ENCODE results near the gene C11orf24.

C11orf24 gene

DNA sequence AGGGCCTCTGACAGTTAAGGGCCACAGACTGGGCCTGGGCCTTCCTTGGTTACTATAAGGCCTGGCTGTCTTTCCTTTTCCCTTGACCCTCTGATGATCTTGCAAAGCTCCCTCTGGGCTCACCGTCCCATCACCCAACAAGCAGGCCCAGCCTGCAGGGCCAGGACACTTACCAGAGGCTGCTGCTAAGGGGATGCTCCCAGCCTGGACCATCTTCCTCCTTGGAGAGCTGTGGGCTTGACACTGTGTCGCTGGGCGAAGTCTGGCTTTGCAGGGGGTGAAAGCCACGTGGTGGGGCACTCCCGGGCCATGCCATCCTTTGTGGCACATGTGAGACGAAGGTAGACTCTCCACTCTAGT, 3.9 kb downstream of the C11orf24 start:
- no peak for ATAC-seq
- TF ChIP-seq, protein P1, sequence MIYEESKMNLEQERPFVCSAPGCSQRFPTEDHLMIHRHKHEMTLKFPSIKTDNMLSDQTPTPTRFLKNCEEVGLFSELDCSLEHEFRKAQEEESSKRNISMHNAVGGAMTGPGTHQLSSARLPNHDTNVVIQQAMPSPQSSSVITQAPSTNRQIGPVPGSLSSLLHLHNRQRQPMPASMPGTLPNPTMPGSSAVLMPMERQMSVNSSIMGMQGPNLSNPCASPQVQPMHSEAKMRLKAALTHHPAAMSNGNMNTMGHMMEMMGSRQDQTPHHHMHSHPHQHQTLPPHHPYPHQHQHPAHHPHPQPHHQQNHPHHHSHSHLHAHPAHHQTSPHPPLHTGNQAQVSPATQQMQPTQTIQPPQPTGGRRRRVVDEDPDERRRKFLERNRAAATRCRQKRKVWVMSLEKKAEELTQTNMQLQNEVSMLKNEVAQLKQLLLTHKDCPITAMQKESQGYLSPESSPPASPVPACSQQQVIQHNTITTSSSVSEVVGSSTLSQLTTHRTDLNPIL (CRISPR knock-in tag; IDR thresholded peaks at IDR 0.05; ENCODE audit: low read depth) = no peak
- TF ChIP-seq TCF4 (CRISPR knock-in tag; IDR thresholded peaks at IDR 0.05; ENCODE audit: borderline replicate concordance) (no peak), ZFP30 (CRISPR knock-in tag; IDR thresholded peaks at IDR 0.05) (no peak)

DNA sequence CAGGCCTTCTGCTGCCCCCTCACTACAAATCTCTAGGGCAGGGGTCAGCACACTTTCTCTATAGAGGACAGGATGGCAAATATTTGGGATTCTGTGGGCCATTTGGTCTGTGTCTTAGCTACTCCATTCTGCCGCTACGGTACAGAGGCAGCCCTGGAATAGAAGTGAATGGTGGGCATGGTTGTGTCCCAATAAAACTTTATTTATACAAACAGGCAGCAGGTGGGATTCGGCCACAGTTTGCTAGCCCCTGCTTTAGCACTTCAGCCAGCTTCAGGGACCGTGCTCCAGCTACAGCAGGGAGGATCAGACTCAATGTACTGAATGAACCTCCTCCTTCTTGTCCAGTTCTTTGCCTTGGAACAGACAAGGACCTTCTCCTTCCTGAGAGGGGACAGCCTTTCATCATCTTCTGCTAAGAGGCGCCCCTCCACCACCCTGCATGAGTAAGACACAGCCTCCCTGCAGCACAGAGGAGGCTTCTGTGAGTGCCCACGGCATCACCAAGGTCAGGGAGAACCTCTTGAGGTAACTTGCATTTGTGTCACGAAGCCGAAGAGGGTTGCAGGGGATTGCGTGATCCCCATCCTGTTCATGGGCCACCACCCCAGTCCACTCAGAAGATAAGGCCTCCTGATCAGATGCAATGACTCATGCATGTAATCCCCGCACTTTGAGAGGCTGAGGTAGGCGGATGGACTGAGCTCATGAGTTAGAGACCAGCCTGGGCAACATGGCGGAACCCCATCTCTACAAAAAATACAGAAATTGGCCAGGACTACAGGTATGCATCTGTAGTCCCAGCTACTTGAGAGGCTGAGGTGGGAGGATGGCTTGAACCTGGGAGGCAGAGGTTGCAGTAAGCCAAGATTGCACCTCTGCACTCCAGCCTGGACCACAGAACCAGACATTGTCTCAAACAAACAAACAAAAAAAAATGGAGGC, 4.6 kb downstream of the C11orf24 start:
- no peak for ATAC-seq
- TF ChIP-seq, protein P2, sequence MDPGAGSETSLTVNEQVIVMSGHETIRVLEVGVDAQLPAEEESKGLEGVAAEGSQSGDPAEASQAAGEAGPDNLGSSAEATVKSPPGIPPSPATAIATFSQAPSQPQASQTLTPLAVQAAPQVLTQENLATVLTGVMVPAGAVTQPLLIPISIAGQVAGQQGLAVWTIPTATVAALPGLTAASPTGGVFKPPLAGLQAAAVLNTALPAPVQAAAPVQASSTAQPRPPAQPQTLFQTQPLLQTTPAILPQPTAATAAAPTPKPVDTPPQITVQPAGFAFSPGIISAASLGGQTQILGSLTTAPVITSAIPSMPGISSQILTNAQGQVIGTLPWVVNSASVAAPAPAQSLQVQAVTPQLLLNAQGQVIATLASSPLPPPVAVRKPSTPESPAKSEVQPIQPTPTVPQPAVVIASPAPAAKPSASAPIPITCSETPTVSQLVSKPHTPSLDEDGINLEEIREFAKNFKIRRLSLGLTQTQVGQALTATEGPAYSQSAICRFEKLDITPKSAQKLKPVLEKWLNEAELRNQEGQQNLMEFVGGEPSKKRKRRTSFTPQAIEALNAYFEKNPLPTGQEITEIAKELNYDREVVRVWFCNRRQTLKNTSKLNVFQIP (CRISPR knock-in tag; IDR thresholded peaks at IDR 0.05; ENCODE audit: borderline replicate concordance, low read depth) = no peak

DNA sequence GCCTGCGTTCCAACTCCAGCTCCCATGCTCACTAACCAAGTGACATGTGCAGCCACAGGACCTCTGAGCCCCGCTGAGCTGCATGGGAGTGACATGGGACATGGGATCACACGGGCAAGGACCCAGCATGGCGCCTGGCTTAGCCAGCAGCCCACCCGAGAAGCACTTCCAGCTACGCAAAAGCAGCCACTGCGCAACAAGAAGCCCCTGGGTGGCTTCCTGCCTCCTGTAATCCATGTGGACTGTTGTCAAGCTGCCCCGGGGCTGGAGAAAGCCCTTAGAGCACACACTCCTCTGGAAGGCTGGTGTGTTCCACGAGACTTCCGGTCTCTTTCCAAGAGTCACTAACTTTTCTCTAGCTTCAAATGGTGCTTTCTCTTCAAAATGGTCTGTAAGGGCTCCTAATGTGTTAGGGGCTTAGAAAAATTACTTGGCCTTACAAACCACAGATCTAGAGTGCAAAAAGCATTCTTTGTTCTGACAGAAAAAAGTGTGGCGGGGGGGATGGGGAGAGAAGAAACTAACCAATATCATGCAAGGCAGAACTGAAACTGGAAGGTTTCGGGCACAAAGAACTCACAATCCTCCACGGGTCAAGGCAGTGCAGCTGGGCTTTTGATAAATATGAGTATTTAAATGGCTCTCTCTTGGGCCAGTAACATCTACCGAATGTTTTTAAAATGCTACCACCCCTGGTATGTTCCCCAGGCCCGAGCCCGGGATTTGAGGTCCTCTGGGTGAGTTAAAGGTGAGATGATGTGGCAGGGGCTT, 5.5 kb downstream of the C11orf24 start:
- no peak for ATAC-seq
- no peak for TF ChIP-seq SNAI2 (CRISPR knock-in tag; IDR thresholded peaks at IDR 0.05)
- no peak for TF ChIP-seq BACH2 (CRISPR knock-in tag; IDR thresholded peaks at IDR 0.05; ENCODE audit: borderline replicate concordance)
- TF ChIP-seq, protein P3, sequence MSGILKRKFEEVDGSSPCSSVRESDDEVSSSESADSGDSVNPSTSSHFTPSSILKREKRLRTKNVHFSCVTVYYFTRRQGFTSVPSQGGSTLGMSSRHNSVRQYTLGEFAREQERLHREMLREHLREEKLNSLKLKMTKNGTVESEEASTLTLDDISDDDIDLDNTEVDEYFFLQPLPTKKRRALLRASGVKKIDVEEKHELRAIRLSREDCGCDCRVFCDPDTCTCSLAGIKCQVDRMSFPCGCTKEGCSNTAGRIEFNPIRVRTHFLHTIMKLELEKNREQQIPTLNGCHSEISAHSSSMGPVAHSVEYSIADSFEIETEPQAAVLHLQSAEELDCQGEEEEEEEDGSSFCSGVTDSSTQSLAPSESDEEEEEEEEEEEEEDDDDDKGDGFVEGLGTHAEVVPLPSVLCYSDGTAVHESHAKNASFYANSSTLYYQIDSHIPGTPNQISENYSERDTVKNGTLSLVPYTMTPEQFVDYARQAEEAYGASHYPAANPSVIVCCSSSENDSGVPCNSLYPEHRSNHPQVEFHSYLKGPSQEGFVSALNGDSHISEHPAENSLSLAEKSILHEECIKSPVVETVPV (CRISPR knock-in tag; IDR thresholded peaks at IDR 0.05) = no peak
- no peak for TF ChIP-seq TCF4 (CRISPR knock-in tag; IDR thresholded peaks at IDR 0.05; ENCODE audit: borderline replicate concordance)
- no peak for TF ChIP-seq ZNF8 (CRISPR knock-in tag; IDR thresholded peaks at IDR 0.05)
- TF ChIP-seq ZNF565 (CRISPR knock-in tag; conservative IDR thresholded peaks at IDR 0.05; ENCODE audit: low read depth) = no peak

DNA sequence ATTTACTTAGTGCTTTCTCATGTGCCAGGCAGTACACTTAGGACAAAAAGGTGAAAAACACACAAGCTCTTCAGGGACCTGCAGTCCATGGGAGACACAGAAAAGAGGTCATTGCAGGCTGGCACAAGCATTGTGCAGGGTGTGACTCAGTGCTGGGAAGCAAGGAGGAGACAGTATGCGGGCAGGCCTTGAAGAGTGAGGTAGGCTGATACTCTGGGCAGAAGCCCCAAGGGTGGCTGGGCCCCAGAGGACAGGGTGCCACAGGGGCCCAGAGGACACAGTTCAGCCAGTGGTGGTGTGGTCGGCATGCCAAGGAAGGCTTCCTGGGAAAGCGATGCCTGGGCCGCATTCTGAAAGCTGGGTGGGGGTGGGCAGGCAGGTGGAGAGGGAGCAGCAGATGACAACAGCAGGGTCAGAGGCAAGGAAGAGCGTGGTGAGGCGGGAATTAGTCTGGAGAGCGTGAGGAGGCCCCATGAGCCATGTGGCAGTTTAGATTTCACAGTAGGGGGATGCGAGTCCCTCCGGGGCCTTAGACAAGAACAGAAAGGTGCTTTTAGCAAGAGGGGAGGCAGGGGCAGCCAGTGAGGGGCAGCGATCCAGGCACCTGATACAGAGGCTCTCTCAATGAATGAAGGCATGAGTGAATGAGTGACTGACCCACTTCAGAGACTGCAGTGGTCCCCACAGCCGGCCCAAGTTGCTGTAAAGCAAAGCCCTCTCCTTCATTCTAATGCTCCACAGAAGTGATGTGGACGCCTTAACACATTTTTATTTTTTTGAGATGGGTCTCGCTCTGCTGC, 6.8 kb downstream of the C11orf24 start:
- no peak for ATAC-seq
- TF ChIP-seq CSDC2 (CRISPR knock-in tag; IDR thresholded peaks at IDR 0.05) (no peak), TCF4 (CRISPR knock-in tag; IDR thresholded peaks at IDR 0.05; ENCODE audit: borderline replicate concordance) (no peak), SNAI2 (CRISPR knock-in tag; IDR thresholded peaks at IDR 0.05) (no peak), GLIS3 (CRISPR knock-in tag; IDR thresholded peaks at IDR 0.05) (no peak), ZNF565 (CRISPR knock-in tag; conservative IDR thresholded peaks at IDR 0.05; ENCODE audit: low read depth) (no peak)
- TF ChIP-seq, protein P3 (CRISPR knock-in tag; IDR thresholded peaks at IDR 0.05) = no peak
- TF ChIP-seq, protein P1 (CRISPR knock-in tag; IDR thresholded peaks at IDR 0.05; ENCODE audit: low read depth) = no peak

DNA sequence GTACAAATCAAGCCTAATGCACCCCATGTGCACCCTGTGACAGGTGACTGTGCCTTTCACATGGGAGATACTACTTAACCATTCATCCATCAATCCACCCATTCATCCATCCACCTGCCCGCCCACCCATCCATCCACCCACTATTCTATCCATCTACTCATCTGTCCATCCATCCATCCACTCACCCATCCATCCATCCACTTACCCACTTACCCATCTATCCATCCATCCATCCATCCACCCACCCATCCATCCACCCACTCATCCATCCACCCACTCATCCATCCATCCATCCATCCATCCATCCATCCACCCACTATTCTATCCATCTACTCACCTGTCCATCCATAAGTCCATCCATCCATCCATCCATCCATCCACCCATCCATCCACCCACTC, 7.5 kb downstream of the C11orf24 start:
- no peak for ATAC-seq
- TF ChIP-seq OSR1 (CRISPR knock-in tag; IDR thresholded peaks at IDR 0.05) = no peak
- no peak for TF ChIP-seq ARNTL (CRISPR knock-in tag; IDR thresholded peaks at IDR 0.05; ENCODE audit: borderline replicate concordance, low read depth)
- no peak for TF ChIP-seq PPARA (CRISPR knock-in tag; IDR thresholded peaks at IDR 0.05; ENCODE audit: borderline replicate concordance)
- TF ChIP-seq, protein P2 (CRISPR knock-in tag; IDR thresholded peaks at IDR 0.05; ENCODE audit: borderline replicate concordance, low read depth) = no peak
- no peak for TF ChIP-seq ZNF70 (CRISPR knock-in tag; IDR thresholded peaks at IDR 0.05)
- TF ChIP-seq, protein P4, sequence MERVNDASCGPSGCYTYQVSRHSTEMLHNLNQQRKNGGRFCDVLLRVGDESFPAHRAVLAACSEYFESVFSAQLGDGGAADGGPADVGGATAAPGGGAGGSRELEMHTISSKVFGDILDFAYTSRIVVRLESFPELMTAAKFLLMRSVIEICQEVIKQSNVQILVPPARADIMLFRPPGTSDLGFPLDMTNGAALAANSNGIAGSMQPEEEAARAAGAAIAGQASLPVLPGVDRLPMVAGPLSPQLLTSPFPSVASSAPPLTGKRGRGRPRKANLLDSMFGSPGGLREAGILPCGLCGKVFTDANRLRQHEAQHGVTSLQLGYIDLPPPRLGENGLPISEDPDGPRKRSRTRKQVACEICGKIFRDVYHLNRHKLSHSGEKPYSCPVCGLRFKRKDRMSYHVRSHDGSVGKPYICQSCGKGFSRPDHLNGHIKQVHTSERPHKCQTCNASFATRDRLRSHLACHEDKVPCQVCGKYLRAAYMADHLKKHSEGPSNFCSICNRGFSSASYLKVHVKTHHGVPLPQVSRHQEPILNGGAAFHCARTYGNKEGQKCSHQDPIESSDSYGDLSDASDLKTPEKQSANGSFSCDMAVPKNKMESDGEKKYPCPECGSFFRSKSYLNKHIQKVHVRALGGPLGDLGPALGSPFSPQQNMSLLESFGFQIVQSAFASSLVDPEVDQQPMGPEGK (CRISPR knock-in tag; IDR thresholded peaks at IDR 0.05; ENCODE audit: borderline replicate concordance) = no peak
- TF ChIP-seq ESRRG (CRISPR knock-in tag; IDR thresholded peaks at IDR 0.05) = no peak
- TF ChIP-seq BACH2 (CRISPR knock-in tag; IDR thresholded peaks at IDR 0.05; ENCODE audit: borderline replicate concordance) = no peak
- no peak for TF ChIP-seq SNAI2 (CRISPR knock-in tag; IDR thresholded peaks at IDR 0.05)

Measured in SK-N-SH treated with all-trans-retinoic acid at 6 μM for 48 hours (cell line).